Measurements from ENCODE around the gene XYLT1.
A peak's percentile ranks its signal among the peaks of the same experiment; 100 is the strongest.

- TF ChIP-seq GLIS3 (CRISPR knock-in tag; IDR thresholded peaks at IDR 0.05) (no peak), CSRNP3 (CRISPR knock-in tag; IDR thresholded peaks at IDR 0.05) (no peak), TOX (CRISPR knock-in tag; IDR thresholded peaks at IDR 0.05; ENCODE audit: borderline replicate concordance) (no peak), ISL1 (CRISPR knock-in tag; IDR thresholded peaks at IDR 0.05) (peak; percentile 38; the same call in 1 of the 2 replicates), ESRRG (CRISPR knock-in tag; IDR thresholded peaks at IDR 0.05) (no peak)
These were observed 47.7 kb upstream of the XYLT1 start for GRCh38 chr16:17518441-17518840.
